ENCODE results near the gene DOCK2. TPM values are rescaled to one million over a fixed set of nuclear protein-coding genes. Genes with fewer than 3 reads are reported as not detected.

DOCK2 gene
- total RNA-seq, 1 donor from 2014 or later = 0.77 TPM

DNA sequence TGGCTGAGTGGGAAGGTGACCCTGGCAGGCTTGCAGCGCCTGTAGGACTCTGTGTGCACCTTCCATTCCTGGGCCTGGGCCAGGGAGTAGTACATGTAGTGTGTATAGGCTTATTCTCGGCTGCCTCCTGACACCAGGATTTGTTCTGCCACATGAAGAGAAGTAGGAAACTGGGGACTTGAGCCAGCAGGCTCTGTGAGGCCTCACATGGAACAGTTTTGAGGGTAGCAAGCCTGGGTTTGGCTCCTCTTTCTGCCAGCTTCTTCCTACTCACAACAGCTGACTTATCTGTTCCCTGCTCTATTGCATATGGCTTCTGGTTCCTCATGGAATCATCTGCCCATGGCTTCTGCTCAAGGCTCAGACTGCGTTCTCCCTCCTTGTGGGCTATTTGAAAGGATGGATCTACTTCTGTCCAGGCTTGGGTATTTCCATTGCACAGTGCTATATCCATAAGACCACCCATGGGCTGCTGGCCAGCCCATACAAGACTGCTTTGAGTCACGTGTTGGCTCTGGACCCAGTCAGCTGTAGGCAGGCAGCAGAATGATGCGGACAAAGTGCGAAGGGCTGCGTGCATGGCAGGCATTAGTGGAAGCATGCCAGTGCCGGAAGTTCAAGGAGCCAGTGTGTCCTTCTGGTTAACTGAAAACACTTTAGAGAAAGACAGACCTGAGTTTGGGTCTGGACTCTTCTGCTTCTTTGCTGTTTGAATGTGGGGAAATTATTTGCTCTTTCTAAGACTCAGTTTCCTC, 354.2 kb downstream of the DOCK2 start:
- Mint-ChIP-seq H3K9me3 (no peaks in the 10 kb centered on the region), H3K4me3 (no peak overlapping the region), H3K27ac (ENCODE audit: unreplicated experiment) (no peak overlapping the region), H3K36me3 (ENCODE audit: low read depth) (no peaks in the 10 kb centered on the region), H3K4me1 (peaks cover 7% of the 10 kb centered on the region), H3K27me3 (ENCODE audit: low read depth) (peaks cover 6% of the 10 kb centered on the region)
- no peak for DNase-seq (ENCODE audit: low read depth, low spot score)
- TF ChIP-seq, protein P1, sequence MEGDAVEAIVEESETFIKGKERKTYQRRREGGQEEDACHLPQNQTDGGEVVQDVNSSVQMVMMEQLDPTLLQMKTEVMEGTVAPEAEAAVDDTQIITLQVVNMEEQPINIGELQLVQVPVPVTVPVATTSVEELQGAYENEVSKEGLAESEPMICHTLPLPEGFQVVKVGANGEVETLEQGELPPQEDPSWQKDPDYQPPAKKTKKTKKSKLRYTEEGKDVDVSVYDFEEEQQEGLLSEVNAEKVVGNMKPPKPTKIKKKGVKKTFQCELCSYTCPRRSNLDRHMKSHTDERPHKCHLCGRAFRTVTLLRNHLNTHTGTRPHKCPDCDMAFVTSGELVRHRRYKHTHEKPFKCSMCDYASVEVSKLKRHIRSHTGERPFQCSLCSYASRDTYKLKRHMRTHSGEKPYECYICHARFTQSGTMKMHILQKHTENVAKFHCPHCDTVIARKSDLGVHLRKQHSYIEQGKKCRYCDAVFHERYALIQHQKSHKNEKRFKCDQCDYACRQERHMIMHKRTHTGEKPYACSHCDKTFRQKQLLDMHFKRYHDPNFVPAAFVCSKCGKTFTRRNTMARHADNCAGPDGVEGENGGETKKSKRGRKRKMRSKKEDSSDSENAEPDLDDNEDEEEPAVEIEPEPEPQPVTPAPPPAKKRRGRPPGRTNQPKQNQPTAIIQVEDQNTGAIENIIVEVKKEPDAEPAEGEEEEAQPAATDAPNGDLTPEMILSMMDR (conservative IDR thresholded peaks at IDR 0.05) = no peak

GRCh38 chr5:169992789-169993484, 355.9 kb downstream of the DOCK2 start:
- Mint-ChIP-seq H3K36me3 (ENCODE audit: low read depth) (no peaks in the 10 kb centered on the region), H3K4me3 (no peak overlapping the region), H3K27ac (ENCODE audit: unreplicated experiment) (no peak overlapping the region), H3K27me3 (ENCODE audit: low read depth) (no peaks in the 10 kb centered on the region), H3K4me1 (peaks cover 7% of the 10 kb centered on the region), H3K9me3 (no peaks in the 10 kb centered on the region)
- no peak for DNase-seq (ENCODE audit: low read depth, low spot score)
- TF ChIP-seq, protein P1 (conservative IDR thresholded peaks at IDR 0.05) = no peak

- TF ChIP-seq, protein P1 (conservative IDR thresholded peaks at IDR 0.05) = no peak
- no peak overlapping the region for H3K4me3 Mint-ChIP-seq
- no peaks in the 10 kb centered on the region for H3K36me3 Mint-ChIP-seq (ENCODE audit: low read depth)
- H3K27me3 Mint-ChIP-seq (ENCODE audit: low read depth) = no peaks in the 10 kb centered on the region
- no peaks in the 10 kb centered on the region for H3K9me3 Mint-ChIP-seq
- no peak overlapping the region for H3K27ac Mint-ChIP-seq (ENCODE audit: unreplicated experiment)
- DNase-seq (ENCODE audit: low read depth, low spot score) = no peak
- peaks cover 7% of the 10 kb centered on the region for H3K4me1 Mint-ChIP-seq
Observed at GRCh38 chr5:169993485-169993790, 356.4 kb downstream of the DOCK2 start.

DNA sequence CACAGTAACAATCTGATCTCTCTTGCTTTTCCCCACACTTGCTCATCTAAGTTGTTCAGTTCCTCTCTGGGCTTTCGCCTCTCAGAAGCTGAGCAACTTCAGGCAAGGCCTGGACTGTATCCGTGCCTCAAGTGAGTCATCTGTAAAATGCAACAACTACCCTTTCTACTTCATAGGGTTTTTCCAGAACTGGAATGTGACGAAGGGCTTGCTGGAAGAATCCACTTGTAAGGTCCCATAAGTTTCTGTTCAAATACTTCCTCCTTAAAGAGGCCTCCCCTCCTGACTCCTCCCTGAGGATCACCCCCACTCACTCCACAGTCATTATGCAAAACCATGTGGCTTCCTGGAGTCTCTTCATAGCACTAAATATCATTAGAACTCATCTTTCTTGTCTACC, 360.7 kb downstream of the DOCK2 start:
- DNase-seq (ENCODE audit: low read depth, low spot score) = no peak
- TF ChIP-seq, protein P1 (conservative IDR thresholded peaks at IDR 0.05) = no peak
- H3K36me3 Mint-ChIP-seq (ENCODE audit: low read depth) = no peaks in the 10 kb centered on the region
- H3K27me3 Mint-ChIP-seq (ENCODE audit: low read depth) = no peaks in the 10 kb centered on the region
- no peak overlapping the region for H3K27ac Mint-ChIP-seq (ENCODE audit: unreplicated experiment)
- H3K4me1 Mint-ChIP-seq = peaks cover 5% of the 10 kb centered on the region
- H3K9me3 Mint-ChIP-seq = no peaks in the 10 kb centered on the region
- H3K4me3 Mint-ChIP-seq = no peak overlapping the region

GRCh38 chr5:169999621-170000020, 362.5 kb downstream of the DOCK2 start:
- H3K27ac Mint-ChIP-seq (ENCODE audit: unreplicated experiment) = no peak overlapping the region
- H3K4me3 Mint-ChIP-seq = no peak overlapping the region
- no peaks in the 10 kb centered on the region for H3K4me1 Mint-ChIP-seq
- TF ChIP-seq, protein P1 (conservative IDR thresholded peaks at IDR 0.05) = no peak
- H3K27me3 Mint-ChIP-seq (ENCODE audit: low read depth) = no peaks in the 10 kb centered on the region
- H3K36me3 Mint-ChIP-seq (ENCODE audit: low read depth) = no peaks in the 10 kb centered on the region
- no peak for DNase-seq (ENCODE audit: low read depth, low spot score)
- H3K9me3 Mint-ChIP-seq = no peaks in the 10 kb centered on the region
